Prostate gland (tissue), 2 donors: Measurements from ENCODE around the gene FGF12. TPM values are rescaled to one million over a fixed set of nuclear protein-coding genes. Genes with fewer than 3 reads are reported as not detected.

Experiments used
- DNase-seq: peaks from one replicate; pipeline ENCODE4 v3.0.0-alpha.2; 2019; ENCODE audit warnings: low spot score
- H3K27ac ChIP-seq, 2 donors: fragments of 200-600 bp; sonication (generic); 2 replicates each; pipeline ENCODE4 v1.5.1; 2017 to 2019
- H3K27me3 ChIP-seq: fragments of 200-600 bp; sonication (generic); replicated peaks from 2 replicates; pipeline ENCODE4 v1.5.1; 2019; ENCODE audit not compliant: insufficient read depth
- H3K36me3 ChIP-seq, 2 donors: fragments of 200-600 bp; sonication (generic); 1 replicate in 1 of 2; 2 replicates in 1 of 2; pipeline versions ENCODE4 v1.5.1 to v1.8.1; 2017 to 2019
- H3K4me1 ChIP-seq: fragments of 200-600 bp; sonication (generic); replicated peaks from 2 replicates; pipeline ENCODE4 v1.5.1; 2019
- H3K4me3 ChIP-seq, 2 donors: fragments of 200-600 bp; sonication (generic); 2 replicates each; pipeline ENCODE4 v1.5.1; 2017 to 2019
- H3K9me3 ChIP-seq: fragments of 200-600 bp; sonication (generic); 2 replicates; pipeline ENCODE4 v1.5.1; 2017
- CTCF ChIP-seq, 4 experiments: fragments of 200-600 bp in 2 of 4; fragments of 450-650 bp in 2 of 4; sonication (generic) in 2 of 4; IDR thresholded peaks; 1 replicate in 3 of 4; 2 replicates in 1 of 4; pipeline ENCODE4 v1.5.1; 2016 to 2019; ENCODE audit warnings: antibody characterized with exemption in 4 of 4, mild to moderate bottlenecking in 2 of 4, moderate library complexity in 2 of 4
- POLR2A ChIP-seq: fragments of 450-650 bp; IDR thresholded peaks from one replicate; pipeline ENCODE4 v1.6.1; 2016; ENCODE audit warnings: antibody characterized with exemption, mild to moderate bottlenecking
- POLR2AphosphoS5 ChIP-seq: sonication (generic); formaldehyde crosslinking; IDR thresholded peaks from one replicate; pipeline ENCODE4 v1.6.1; 2017; ENCODE audit warnings: antibody characterized with exemption
- WGBS: methylation state at CpG from one replicate; pipeline ENCODE4 v1.1.5; 2018; 5-methylcytosine and 5-hydroxymethylcytosine counted together
- intact Hi-C: fragments of 100-400 bp; cut with DNase I; formaldehyde crosslinking; loops from one replicate; pipeline ENCODE4 v1.14.2; 2022
- total RNA-seq, 2 donors: library from RNA; depleted of rRNA; stranded (reverse); fragments of >200 nt; gene quantifications; one replicate each; pipeline ENCODE4 v1.1.0, GENCODE V29; 2016

Gene FGF12
- total RNA-seq, 2 donors from 2014 or later, result 2.4 to 5.7 TPM

- no peak overlapping the region for H3K4me3 ChIP-seq
- H3K9me3 ChIP-seq, result no peaks in the 10 kb centered on the region
- DNase-seq, result no peak
- intact Hi-C loops, result no loop called here
- WGBS, result 84% methylated on average over 5 of the region's 5 CpGs
- H3K36me3 ChIP-seq, result no peaks in the 10 kb centered on the region
- no peaks in the 10 kb centered on the region for H3K27me3 ChIP-seq
- TF ChIP-seq POLR2A, result no peak
- TF ChIP-seq CTCF (IDR thresholded peaks at IDR 0.05), result no peak
- no peak for TF ChIP-seq POLR2AphosphoS5
- no peak overlapping the region for H3K27ac ChIP-seq
- H3K4me1 ChIP-seq, result no peaks in the 10 kb centered on the region
Measured at GRCh38 chr3:192336286-192336685, 391.1 kb downstream of the FGF12 start.

GRCh38 chr3:192332386-192333291 is 394.7 kb downstream of the FGF12 start:
- Histone ChIP-seq H3K4me1 (no peaks in the 10 kb centered on the region), H3K36me3 (no peaks in the 10 kb centered on the region), H3K9me3 (no peaks in the 10 kb centered on the region), H3K27me3 (no peaks in the 10 kb centered on the region), H3K4me3 (no peak overlapping the region), H3K27ac (no peak overlapping the region)
- 70% methylated on average over 6 of the region's 6 CpGs for WGBS
- TF ChIP-seq CTCF (IDR thresholded peaks at IDR 0.05) (no peak), POLR2A (no peak), POLR2AphosphoS5 (no peak)
- intact Hi-C loops, result no loop called here
- DNase-seq, result no peak

GRCh38 chr3:192331749-192332385 is 395.5 kb downstream of the FGF12 start:
- H3K27me3 ChIP-seq, result no peaks in the 10 kb centered on the region
- H3K27ac ChIP-seq, result no peak overlapping the region
- H3K36me3 ChIP-seq, result no peaks in the 10 kb centered on the region
- TF ChIP-seq POLR2A, result no peak
- no peak for TF ChIP-seq POLR2AphosphoS5
- no peak for TF ChIP-seq CTCF (IDR thresholded peaks at IDR 0.05)
- intact Hi-C loops, result no loop called here
- no peaks in the 10 kb centered on the region for H3K4me1 ChIP-seq
- no peak overlapping the region for H3K4me3 ChIP-seq
- 82% methylated on average over 3 of the region's 3 CpGs for WGBS
- DNase-seq, result no peak
- H3K9me3 ChIP-seq, result no peaks in the 10 kb centered on the region

- 66% methylated on average over 2 of the region's 2 CpGs for WGBS
- no peak for TF ChIP-seq POLR2AphosphoS5
- no peak for TF ChIP-seq POLR2A
- TF ChIP-seq CTCF (IDR thresholded peaks at IDR 0.05), result no peak
- intact Hi-C loops, result no loop called here
Measured at GRCh38 chr3:192326656-192327055, 400.7 kb downstream of the FGF12 start.

More at GRCh38 chr3:192326656-192327055, 400.7 kb downstream of the FGF12 start:
- no peaks in the 10 kb centered on the region for H3K4me1 ChIP-seq
- no peak for DNase-seq
- no peaks in the 10 kb centered on the region for H3K27me3 ChIP-seq
- no peaks in the 10 kb centered on the region for H3K9me3 ChIP-seq
- no peak overlapping the region for H3K4me3 ChIP-seq
- H3K27ac ChIP-seq, result no peak overlapping the region
- H3K36me3 ChIP-seq, result no peaks in the 10 kb centered on the region
